ENCODE data around the gene TEX19.

Gene TEX19

GRCh38 chr17:82321947-82322466 is 37.0 kb upstream of the TEX19 start:
- Histone ChIP-seq H2AK5ac (ENCODE audit: low read length) (no peak overlapping the region), H2BK120ac (ENCODE audit: low read depth, low read length) (no peak overlapping the region), H3K4me1 (ENCODE audit: control insufficient read depth, low read depth, low read length) (no peaks in the 10 kb centered on the region), H3K4me3 (ENCODE audit: low read length) (no peak overlapping the region), H3K27ac (ENCODE audit: low read depth, low read length) (no peak overlapping the region), H3K4ac (ENCODE audit: low read depth, low read length) (no peak overlapping the region), H4K8ac (ENCODE audit: low read depth, low read length) (no peak overlapping the region), H4K5ac (ENCODE audit: low read length) (no peak overlapping the region), H3K9ac (ENCODE audit: low read length) (no peak overlapping the region), H2BK5ac (ENCODE audit: low read length) (no peak overlapping the region), H2BK15ac (replicated peaks; ENCODE audit: low read depth) (no peak overlapping the region), H3K79me1 (ENCODE audit: low read length) (no peaks in the 10 kb centered on the region), H3K27me3 (ENCODE audit: insufficient read depth, low read length, poor library complexity) (no peaks in the 10 kb centered on the region), H3K36me3 (ENCODE audit: control insufficient read depth, insufficient read depth, low read length) (no peaks in the 10 kb centered on the region), H3K4me2 (ENCODE audit: low read length) (no peak overlapping the region), H3K18ac (ENCODE audit: low read length) (no peak overlapping the region), H3K79me2 (ENCODE audit: control insufficient read depth, insufficient read depth, low read length) (no peaks in the 10 kb centered on the region), H3K56ac (ENCODE audit: low read length) (no peak overlapping the region), H3K23ac (ENCODE audit: low read length) (no peak overlapping the region)
- WGBS (ENCODE audit: extremely low coverage, insufficient coverage, low lambda C conversion rate) = no CpG with 5 or more reads among the region's 21 CpGs
- no peak for DNase-seq

GRCh38 chr17:82322526-82323453 is 36.3 kb upstream of the TEX19 start:
- no peak overlapping the region for H4K5ac ChIP-seq (ENCODE audit: low read length)
- DNase-seq = no peak
- H2AK5ac ChIP-seq (ENCODE audit: low read length) = no peak overlapping the region
- no peak overlapping the region for H2BK15ac ChIP-seq (replicated peaks; ENCODE audit: low read depth)
- H3K27ac ChIP-seq (ENCODE audit: low read depth, low read length) = no peak overlapping the region
- H3K79me1 ChIP-seq (ENCODE audit: low read length) = no peaks in the 10 kb centered on the region
- no peak overlapping the region for H3K4me2 ChIP-seq (ENCODE audit: low read length)
- H3K4me3 ChIP-seq (ENCODE audit: low read length) = no peak overlapping the region
- H3K18ac ChIP-seq (ENCODE audit: low read length) = no peak overlapping the region
- no peaks in the 10 kb centered on the region for H3K79me2 ChIP-seq (ENCODE audit: control insufficient read depth, insufficient read depth, low read length)
- no peaks in the 10 kb centered on the region for H3K27me3 ChIP-seq (ENCODE audit: insufficient read depth, low read length, poor library complexity)
- H3K4me1 ChIP-seq (ENCODE audit: control insufficient read depth, low read depth, low read length) = no peaks in the 10 kb centered on the region
- no peak overlapping the region for H2BK5ac ChIP-seq (ENCODE audit: low read length)
- H3K56ac ChIP-seq (ENCODE audit: low read length) = no peak overlapping the region
- no peaks in the 10 kb centered on the region for H3K36me3 ChIP-seq (ENCODE audit: control insufficient read depth, insufficient read depth, low read length)
- H3K4ac ChIP-seq (ENCODE audit: low read depth, low read length) = no peak overlapping the region
- no CpG with 5 or more reads among the region's 28 CpGs for WGBS (ENCODE audit: extremely low coverage, insufficient coverage, low lambda C conversion rate)
- H3K9ac ChIP-seq (ENCODE audit: low read length) = no peak overlapping the region
- H4K8ac ChIP-seq (ENCODE audit: low read depth, low read length) = no peak overlapping the region
- H3K23ac ChIP-seq (ENCODE audit: low read length) = no peak overlapping the region
- H2BK120ac ChIP-seq (ENCODE audit: low read depth, low read length) = no peak overlapping the region

GRCh38 chr17:82323514-82324234 is 35.4 kb upstream of the TEX19 start:
- H3K79me1 ChIP-seq (ENCODE audit: low read length) = no peaks in the 10 kb centered on the region
- no peak overlapping the region for H3K4me3 ChIP-seq (ENCODE audit: low read length)
- H2BK5ac ChIP-seq (ENCODE audit: low read length) = no peak overlapping the region
- no peak overlapping the region for H3K23ac ChIP-seq (ENCODE audit: low read length)
- no peaks in the 10 kb centered on the region for H3K27me3 ChIP-seq (ENCODE audit: insufficient read depth, low read length, poor library complexity)
- no peak for DNase-seq
- H3K79me2 ChIP-seq (ENCODE audit: control insufficient read depth, insufficient read depth, low read length) = no peaks in the 10 kb centered on the region
- H2AK5ac ChIP-seq (ENCODE audit: low read length) = no peak overlapping the region
- no peak overlapping the region for H3K56ac ChIP-seq (ENCODE audit: low read length)
- no peak overlapping the region for H4K8ac ChIP-seq (ENCODE audit: low read depth, low read length)
- no peaks in the 10 kb centered on the region for H3K36me3 ChIP-seq (ENCODE audit: control insufficient read depth, insufficient read depth, low read length)
- no peak overlapping the region for H3K9ac ChIP-seq (ENCODE audit: low read length)
- H3K18ac ChIP-seq (ENCODE audit: low read length) = no peak overlapping the region
- no peak overlapping the region for H2BK15ac ChIP-seq (replicated peaks; ENCODE audit: low read depth)
- no CpG with 5 or more reads among the region's 21 CpGs for WGBS (ENCODE audit: extremely low coverage, insufficient coverage, low lambda C conversion rate)
- no peaks in the 10 kb centered on the region for H3K4me1 ChIP-seq (ENCODE audit: control insufficient read depth, low read depth, low read length)
- H3K27ac ChIP-seq (ENCODE audit: low read depth, low read length) = no peak overlapping the region
- no peak overlapping the region for H4K5ac ChIP-seq (ENCODE audit: low read length)
- no peak overlapping the region for H3K4ac ChIP-seq (ENCODE audit: low read depth, low read length)
- H3K4me2 ChIP-seq (ENCODE audit: low read length) = no peak overlapping the region
- H2BK120ac ChIP-seq (ENCODE audit: low read depth, low read length) = no peak overlapping the region

GRCh38 chr17:82324566-82325285 is 34.3 kb upstream of the TEX19 start:
- WGBS (ENCODE audit: extremely low coverage, insufficient coverage, low lambda C conversion rate) = no CpG with 5 or more reads among the region's 25 CpGs

GRCh38 chr17:82325286-82326180 is 33.5 kb upstream of the TEX19 start:
- Histone ChIP-seq H3K56ac (ENCODE audit: low read length) (no peak overlapping the region), H3K18ac (ENCODE audit: low read length) (no peak overlapping the region), H3K23ac (ENCODE audit: low read length) (no peak overlapping the region), H3K79me2 (ENCODE audit: control insufficient read depth, insufficient read depth, low read length) (no peaks in the 10 kb centered on the region), H4K8ac (ENCODE audit: low read depth, low read length) (no peak overlapping the region), H2BK5ac (ENCODE audit: low read length) (no peak overlapping the region), H3K4me2 (ENCODE audit: low read length) (no peak overlapping the region), H2AK5ac (ENCODE audit: low read length) (no peak overlapping the region), H2BK15ac (replicated peaks; ENCODE audit: low read depth) (no peak overlapping the region), H3K4me3 (ENCODE audit: low read length) (no peak overlapping the region), H2BK120ac (ENCODE audit: low read depth, low read length) (no peak overlapping the region), H3K4me1 (ENCODE audit: control insufficient read depth, low read depth, low read length) (no peaks in the 10 kb centered on the region), H3K79me1 (ENCODE audit: low read length) (no peaks in the 10 kb centered on the region), H3K36me3 (ENCODE audit: control insufficient read depth, insufficient read depth, low read length) (no peaks in the 10 kb centered on the region), H3K27ac (ENCODE audit: low read depth, low read length) (no peak overlapping the region), H4K5ac (ENCODE audit: low read length) (no peak overlapping the region), H3K9ac (ENCODE audit: low read length) (no peak overlapping the region), H3K4ac (ENCODE audit: low read depth, low read length) (no peak overlapping the region), H3K27me3 (ENCODE audit: insufficient read depth, low read length, poor library complexity) (no peaks in the 10 kb centered on the region)
- no CpG with 5 or more reads among the region's 30 CpGs for WGBS (ENCODE audit: extremely low coverage, insufficient coverage, low lambda C conversion rate)
- DNase-seq = no peak

More at GRCh38 chr17:82324566-82325285, 34.3 kb upstream of the TEX19 start:
- no peak overlapping the region for H3K56ac ChIP-seq (ENCODE audit: low read length)
- no peak overlapping the region for H3K4me3 ChIP-seq (ENCODE audit: low read length)
- H2AK5ac ChIP-seq (ENCODE audit: low read length) = no peak overlapping the region
- no peak overlapping the region for H2BK15ac ChIP-seq (replicated peaks; ENCODE audit: low read depth)
- H4K5ac ChIP-seq (ENCODE audit: low read length) = no peak overlapping the region
- H4K8ac ChIP-seq (ENCODE audit: low read depth, low read length) = no peak overlapping the region
- DNase-seq = no peak
- H2BK120ac ChIP-seq (ENCODE audit: low read depth, low read length) = no peak overlapping the region
- H3K79me2 ChIP-seq (ENCODE audit: control insufficient read depth, insufficient read depth, low read length) = no peaks in the 10 kb centered on the region
- H3K23ac ChIP-seq (ENCODE audit: low read length) = no peak overlapping the region
- H3K9ac ChIP-seq (ENCODE audit: low read length) = no peak overlapping the region
- H3K4me2 ChIP-seq (ENCODE audit: low read length) = no peak overlapping the region
- H3K18ac ChIP-seq (ENCODE audit: low read length) = no peak overlapping the region
- no peak overlapping the region for H3K27ac ChIP-seq (ENCODE audit: low read depth, low read length)
- no peaks in the 10 kb centered on the region for H3K4me1 ChIP-seq (ENCODE audit: control insufficient read depth, low read depth, low read length)
- no peak overlapping the region for H3K4ac ChIP-seq (ENCODE audit: low read depth, low read length)
- no peaks in the 10 kb centered on the region for H3K79me1 ChIP-seq (ENCODE audit: low read length)
- H2BK5ac ChIP-seq (ENCODE audit: low read length) = no peak overlapping the region
- H3K36me3 ChIP-seq (ENCODE audit: control insufficient read depth, insufficient read depth, low read length) = no peaks in the 10 kb centered on the region
- no peaks in the 10 kb centered on the region for H3K27me3 ChIP-seq (ENCODE audit: insufficient read depth, low read length, poor library complexity)

Measured in mesendoderm (in vitro differentiated cells).